ENCODE data around the gene TMTC1.
"Not testable (repeated sequence)": the region's sequence is repeated elsewhere in the genome, so short reads cannot be mapped to it uniquely, and the experiment has no call there.

The TMTC1 gene

DNA sequence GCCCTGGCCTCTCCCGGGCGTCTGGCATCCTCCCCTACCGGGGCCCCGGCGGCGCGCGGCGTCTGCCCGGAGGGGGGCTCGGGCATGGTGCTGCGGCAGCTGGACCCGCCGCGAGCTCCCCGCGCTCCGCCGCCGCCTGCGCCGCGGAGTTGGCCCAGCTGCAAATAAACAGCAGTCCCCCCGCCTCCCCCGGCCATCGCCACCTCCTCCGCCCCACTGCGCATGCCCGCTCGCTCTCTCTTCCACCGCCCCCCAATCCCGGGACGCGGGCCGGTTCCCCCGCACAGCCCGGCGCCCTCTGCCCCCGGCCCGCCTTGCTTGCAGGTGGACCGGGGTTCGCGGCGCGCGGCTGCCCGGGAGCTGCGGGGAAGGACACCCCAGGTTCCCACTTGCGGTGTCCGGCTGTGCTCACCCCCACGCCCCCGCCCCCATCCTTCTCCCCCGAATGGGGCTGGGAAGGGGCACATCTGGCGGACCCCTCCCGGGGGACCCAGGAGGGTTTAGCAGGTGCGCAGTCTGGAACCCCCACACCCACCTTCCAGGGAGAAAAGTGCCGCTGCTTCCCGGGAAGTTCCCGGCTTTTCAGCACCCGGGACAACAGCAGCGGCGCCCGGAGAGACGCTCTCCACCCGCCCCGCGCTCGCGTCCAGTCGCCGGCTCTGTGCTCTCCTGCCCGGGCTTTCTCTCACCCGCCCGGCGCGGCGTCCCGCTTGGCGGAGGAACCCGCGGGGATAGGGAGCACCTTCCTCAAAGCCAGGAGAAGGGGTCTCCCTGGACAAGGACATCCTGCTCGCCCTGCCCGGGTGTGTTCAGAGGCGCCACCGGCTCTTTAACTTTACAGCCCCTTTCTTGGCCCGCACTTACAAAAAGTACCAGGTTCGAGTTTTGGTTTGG lies at the start of gene TMTC1:
Gene TMTC1, minus strand, starts transcription at position 170 of the 894 bp plus-strand sequence. CDS start 191 bp downstream, outside the sequence.
- Histone ChIP-seq H3K4me1 (ENCODE audit: insufficient read depth, low read length) (peaks cover 15% of the 10 kb centered on the region), H3K36me3 (ENCODE audit: insufficient read depth, low read length) (no peaks in the 10 kb centered on the region), H3K27me3 (ENCODE audit: insufficient read depth, low read length) (no peaks in the 10 kb centered on the region), H3K9me3 (ENCODE audit: low read length) (peaks cover 3% of the 10 kb centered on the region), H2AFZ (ENCODE audit: low read depth, low read length) (peak within 1 kb of the TSS; percentile 99), H3K4me3 (ENCODE audit: low read length) (peak within 1 kb of the TSS; percentile 72)

DNA sequence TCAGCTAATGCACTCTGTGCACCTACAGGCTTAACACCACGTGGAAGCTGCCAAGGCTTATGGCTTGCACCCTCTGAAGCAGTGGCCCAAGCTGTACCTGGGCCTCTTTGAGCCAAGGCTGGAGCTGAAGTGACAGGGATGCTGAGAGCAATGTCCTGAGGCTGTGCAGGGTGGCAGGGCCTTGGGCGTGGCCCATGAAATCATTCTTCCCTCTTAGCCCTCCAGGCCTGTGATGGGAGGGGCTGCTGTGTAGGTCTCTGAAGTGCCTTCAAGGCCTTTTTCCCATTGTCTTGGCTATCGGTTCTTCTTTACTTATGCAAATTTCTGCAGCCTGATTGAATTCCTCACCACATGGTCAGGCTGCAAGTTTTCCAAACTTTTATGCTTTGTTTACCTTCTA lies 47.4 kb upstream of the TMTC1 start:
- Histone ChIP-seq H3K36me3 (ENCODE audit: insufficient read depth, low read length) (no peaks in the 10 kb centered on the region), H2AFZ (ENCODE audit: low read depth, low read length) (no peak overlapping the region), H3K4me3 (ENCODE audit: low read length) (no peak overlapping the region), H3K9me3 (ENCODE audit: low read length) (peaks cover 2% of the 10 kb centered on the region), H3K4me1 (ENCODE audit: insufficient read depth, low read length) (no peaks in the 10 kb centered on the region), H3K27me3 (ENCODE audit: insufficient read depth, low read length) (no peaks in the 10 kb centered on the region)

DNA sequence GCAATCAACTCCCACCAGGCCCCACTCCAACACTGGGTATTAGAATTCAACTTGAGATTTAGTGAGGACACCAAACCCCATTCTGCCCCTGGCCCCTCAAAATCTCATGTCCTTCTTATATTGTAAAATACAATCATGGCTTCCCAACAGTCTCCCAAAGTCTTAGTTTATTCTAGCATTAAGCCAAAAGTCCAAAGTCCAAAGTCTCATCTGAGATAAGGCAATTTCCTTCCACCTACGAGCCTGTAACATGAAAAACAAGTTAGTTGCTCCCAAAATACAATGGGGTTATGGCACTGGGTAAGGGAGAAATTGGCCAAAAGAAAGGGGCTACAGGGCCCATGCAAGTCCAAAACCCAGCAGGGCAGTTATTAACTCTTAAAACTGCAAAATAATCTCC lies 46.6 kb upstream of the TMTC1 start:
- Histone ChIP-seq H3K9me3 (ENCODE audit: low read length) (peaks cover 2% of the 10 kb centered on the region), H3K4me3 (ENCODE audit: low read length) (no peak overlapping the region), H3K4me1 (ENCODE audit: insufficient read depth, low read length) (no peaks in the 10 kb centered on the region), H3K36me3 (ENCODE audit: insufficient read depth, low read length) (no peaks in the 10 kb centered on the region), H2AFZ (ENCODE audit: low read depth, low read length) (no peak overlapping the region), H3K27me3 (ENCODE audit: insufficient read depth, low read length) (no peaks in the 10 kb centered on the region)

DNA sequence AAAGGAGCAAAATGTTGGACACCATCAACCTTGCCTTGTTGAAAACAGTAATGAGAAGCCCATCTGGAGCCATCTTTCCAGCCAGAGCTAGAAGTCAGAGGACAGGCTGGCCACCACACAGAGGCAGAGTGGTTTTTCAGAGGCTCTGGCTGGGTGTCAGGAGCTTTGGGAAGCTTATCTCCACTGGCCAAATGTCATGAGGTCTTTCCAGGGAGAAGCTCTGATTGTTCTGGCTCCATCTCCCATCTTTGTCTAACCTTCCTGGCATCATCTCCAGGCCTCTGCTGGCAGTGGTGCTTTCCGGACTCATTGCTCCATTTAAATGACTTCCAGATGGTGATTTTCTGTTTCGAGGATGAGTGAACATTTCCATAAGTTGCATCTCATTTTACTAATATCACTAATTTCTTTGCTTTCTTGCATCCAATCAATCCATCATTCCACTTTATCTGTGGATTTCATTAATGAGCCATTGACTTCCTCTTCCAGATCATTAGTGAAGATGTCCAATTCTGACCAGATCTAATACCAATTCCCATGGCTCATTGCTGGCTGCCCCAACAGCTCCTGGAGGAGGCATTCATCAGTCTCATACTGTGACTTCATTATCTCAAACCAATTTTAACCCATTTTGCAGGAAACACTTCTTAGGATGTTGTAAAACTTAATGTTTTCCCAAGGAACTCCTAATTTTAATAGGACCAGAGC lies 35.3 kb upstream of the TMTC1 start:
- Histone ChIP-seq H3K9me3 (ENCODE audit: low read length) (no peaks in the 10 kb centered on the region), H3K27me3 (ENCODE audit: insufficient read depth, low read length) (no peaks in the 10 kb centered on the region), H2AFZ (ENCODE audit: low read depth, low read length) (no peak overlapping the region), H3K36me3 (ENCODE audit: insufficient read depth, low read length) (no peaks in the 10 kb centered on the region), H3K4me3 (ENCODE audit: low read length) (no peak overlapping the region), H3K4me1 (ENCODE audit: insufficient read depth, low read length) (no peaks in the 10 kb centered on the region)

DNA sequence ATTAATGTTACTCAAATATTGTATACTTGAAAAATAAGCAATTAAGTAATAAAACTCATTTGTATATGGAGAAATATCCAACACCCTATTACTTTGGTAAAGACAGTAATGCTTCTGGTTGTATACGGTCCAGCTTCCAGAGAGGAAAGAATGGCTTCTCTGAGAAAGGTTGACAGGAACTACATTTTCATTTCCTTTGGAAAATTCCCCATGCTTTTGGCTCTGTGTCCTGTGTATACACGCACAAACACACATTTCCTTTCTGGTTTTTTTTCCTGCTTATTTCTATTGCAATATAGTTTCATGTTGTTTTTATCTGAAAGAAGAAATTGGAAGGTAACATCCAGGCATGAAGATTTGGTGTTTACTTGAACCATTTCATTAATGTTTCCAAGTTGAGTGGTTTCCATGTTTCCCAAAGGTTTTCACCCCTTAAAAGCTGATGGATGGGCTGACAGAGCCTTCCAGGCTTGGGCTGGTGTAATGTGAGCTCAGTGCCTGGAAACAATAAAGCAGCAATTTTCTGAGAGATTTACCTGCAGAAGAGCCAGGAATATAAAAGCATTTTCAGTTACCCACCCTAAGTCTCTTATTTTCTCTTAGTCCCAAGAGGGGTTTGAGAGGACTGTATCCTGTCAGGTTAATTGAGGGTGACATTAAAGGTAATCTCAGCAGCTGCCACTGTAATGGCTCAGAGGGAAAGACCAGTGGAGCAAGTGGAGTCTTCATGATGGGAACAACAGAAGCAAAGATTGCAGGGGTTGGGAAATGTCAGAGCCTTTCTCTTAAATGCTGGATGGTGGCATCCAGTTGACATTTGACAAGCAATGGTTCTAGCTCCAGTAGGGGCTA lies 33.4 kb upstream of the TMTC1 start:
- Histone ChIP-seq H3K9me3 (ENCODE audit: low read length) (no peaks in the 10 kb centered on the region), H3K4me3 (ENCODE audit: low read length) (no peak overlapping the region), H2AFZ (ENCODE audit: low read depth, low read length) (no peak overlapping the region), H3K36me3 (ENCODE audit: insufficient read depth, low read length) (no peaks in the 10 kb centered on the region), H3K27me3 (ENCODE audit: insufficient read depth, low read length) (no peaks in the 10 kb centered on the region), H3K4me1 (ENCODE audit: insufficient read depth, low read length) (no peaks in the 10 kb centered on the region)

DNA sequence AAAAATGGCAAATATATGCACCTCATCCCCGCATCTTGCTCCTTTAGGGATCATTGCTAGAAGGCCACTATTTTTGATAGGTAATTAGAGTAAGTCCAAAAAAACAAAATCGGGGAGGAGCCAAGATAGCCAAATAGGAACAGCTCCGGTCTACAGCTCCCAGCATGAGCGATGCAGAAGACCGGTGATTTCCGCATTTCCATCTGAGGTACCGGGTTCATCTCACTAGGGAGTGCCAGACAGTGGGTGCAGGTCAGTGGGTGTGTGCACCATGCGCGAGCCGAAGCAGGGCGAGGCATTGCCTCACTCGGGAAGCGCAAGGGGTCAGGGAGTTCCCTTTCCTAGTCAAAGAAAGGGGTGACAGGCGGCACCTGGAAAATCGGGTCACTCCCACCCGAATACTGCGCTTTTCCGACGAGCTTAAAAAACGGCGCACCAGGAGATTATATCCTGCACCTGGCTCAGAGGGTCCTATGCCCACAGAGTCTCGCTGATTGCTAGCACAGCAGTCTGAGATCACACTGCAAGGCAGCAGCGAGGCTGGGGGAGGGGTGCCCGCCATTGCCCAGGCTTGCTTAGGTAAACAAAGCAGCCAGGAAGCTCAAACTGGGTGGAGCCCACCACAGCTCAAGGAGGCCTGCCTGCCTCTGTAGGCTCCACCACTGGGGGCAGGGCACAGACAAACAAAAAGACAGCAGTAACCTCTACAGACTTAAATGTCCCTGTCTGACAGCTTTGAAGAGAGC lies 26.0 kb upstream of the TMTC1 start:
- not testable (repeated sequence) for H3K27me3 ChIP-seq (ENCODE audit: insufficient read depth, low read length); H3K36me3 ChIP-seq (ENCODE audit: insufficient read depth, low read length); H3K4me3 ChIP-seq (ENCODE audit: low read length); H3K9me3 ChIP-seq (ENCODE audit: low read length); H3K4me1 ChIP-seq (ENCODE audit: insufficient read depth, low read length); H2AFZ ChIP-seq (ENCODE audit: low read depth, low read length)

DNA sequence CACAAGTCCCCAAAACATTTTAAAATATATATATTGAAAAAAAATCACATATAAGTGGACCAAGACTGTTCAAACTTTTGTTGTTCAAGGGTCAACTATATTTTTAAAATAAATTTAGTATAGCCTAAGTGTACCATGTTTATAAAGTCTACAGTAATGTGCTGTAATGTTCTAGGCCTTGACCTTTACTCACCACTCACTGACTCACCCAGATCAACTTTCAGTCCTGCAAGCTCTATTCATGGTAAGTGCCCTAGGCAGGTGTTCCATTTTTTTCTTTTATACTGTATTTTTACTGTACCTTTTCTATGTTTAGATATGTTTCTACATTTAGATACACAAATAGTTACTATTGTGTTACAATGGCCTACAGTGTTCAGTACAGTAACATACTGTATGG lies 23.4 kb upstream of the TMTC1 start:
- Histone ChIP-seq H3K4me3 (ENCODE audit: low read length) (no peak overlapping the region), H3K27me3 (ENCODE audit: insufficient read depth, low read length) (no peaks in the 10 kb centered on the region), H2AFZ (ENCODE audit: low read depth, low read length) (no peak overlapping the region), H3K36me3 (ENCODE audit: insufficient read depth, low read length) (no peaks in the 10 kb centered on the region), H3K9me3 (ENCODE audit: low read length) (no peaks in the 10 kb centered on the region), H3K4me1 (ENCODE audit: insufficient read depth, low read length) (no peaks in the 10 kb centered on the region)

DNA sequence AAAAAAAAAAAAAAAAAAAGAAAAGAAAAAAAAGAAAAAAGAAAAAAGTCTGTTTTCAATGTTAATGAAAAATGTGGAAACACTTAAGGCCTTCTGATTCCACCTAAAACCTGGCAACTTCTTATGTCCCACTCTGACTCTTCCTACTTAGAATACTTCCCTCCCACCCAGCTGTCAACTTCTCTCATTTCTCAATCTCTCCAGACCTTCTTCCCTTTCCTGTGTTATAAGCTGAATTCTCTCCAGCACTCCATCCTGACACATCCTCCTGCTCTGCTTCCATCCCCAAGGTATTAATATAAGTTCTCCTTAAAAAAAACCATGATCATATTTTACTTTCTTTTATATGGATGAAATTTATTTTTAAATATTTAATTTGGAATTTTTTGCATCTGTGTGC lies 20.3 kb upstream of the TMTC1 start:
- no peak overlapping the region for H2AFZ ChIP-seq (ENCODE audit: low read depth, low read length)
- H3K27me3 ChIP-seq (ENCODE audit: insufficient read depth, low read length), result no peaks in the 10 kb centered on the region
- no peak overlapping the region for H3K4me3 ChIP-seq (ENCODE audit: low read length)
- no peaks in the 10 kb centered on the region for H3K36me3 ChIP-seq (ENCODE audit: insufficient read depth, low read length)
- H3K9me3 ChIP-seq (ENCODE audit: low read length), result no peaks in the 10 kb centered on the region
- H3K4me1 ChIP-seq (ENCODE audit: insufficient read depth, low read length), result peaks cover 2% of the 10 kb centered on the region

GRCh38 chr12:29799591-29799990 lies 15.8 kb upstream of the TMTC1 start:
- Histone ChIP-seq H2AFZ (ENCODE audit: low read depth, low read length) (no peak overlapping the region), H3K9me3 (ENCODE audit: low read length) (no peaks in the 10 kb centered on the region), H3K27me3 (ENCODE audit: insufficient read depth, low read length) (no peaks in the 10 kb centered on the region), H3K4me1 (ENCODE audit: insufficient read depth, low read length) (peaks cover 2% of the 10 kb centered on the region), H3K4me3 (ENCODE audit: low read length) (no peak overlapping the region), H3K36me3 (ENCODE audit: insufficient read depth, low read length) (no peaks in the 10 kb centered on the region)

DNA sequence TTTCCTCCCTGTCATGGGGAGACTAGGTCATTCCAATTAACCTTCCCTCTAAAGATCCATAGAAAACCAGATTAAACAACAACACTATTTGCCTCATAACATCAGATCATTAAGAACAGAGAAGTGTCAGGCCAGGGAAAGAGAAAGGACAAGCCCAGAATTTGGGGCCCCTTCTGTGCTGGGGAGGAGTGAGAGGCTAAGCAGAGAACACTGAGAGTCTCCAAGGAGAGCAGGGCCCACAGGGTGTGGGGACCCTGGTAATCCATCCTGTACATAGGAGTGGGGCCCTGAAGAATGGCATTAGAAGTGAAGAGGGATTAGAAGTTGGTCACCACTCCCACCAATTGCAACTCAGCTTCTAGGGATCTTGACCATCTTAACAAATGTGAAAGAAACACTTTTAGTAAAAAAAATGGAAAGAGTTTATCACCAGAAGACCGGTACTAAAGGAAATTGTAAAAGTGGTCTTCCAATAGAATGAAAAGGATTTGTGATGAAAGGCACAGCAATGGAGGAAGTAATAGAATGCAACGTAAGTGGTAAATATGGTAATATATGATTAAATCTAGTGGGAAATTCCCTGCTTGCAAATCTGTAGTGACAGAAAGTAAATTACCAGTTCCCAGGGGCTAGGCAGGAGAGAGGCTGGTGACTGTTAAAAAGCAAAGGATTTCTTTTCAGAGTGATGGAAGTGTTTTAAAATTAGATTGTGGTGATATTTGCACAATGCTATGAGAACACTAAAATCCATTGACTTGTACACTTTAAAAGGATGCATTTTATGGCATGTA lies 14.0 kb upstream of the TMTC1 start:
- peaks cover 2% of the 10 kb centered on the region for H3K4me1 ChIP-seq (ENCODE audit: insufficient read depth, low read length)

GRCh38 chr12:29796823-29797263 lies 13.1 kb upstream of the TMTC1 start:
- Histone ChIP-seq H3K4me1 (ENCODE audit: insufficient read depth, low read length) (peaks cover 2% of the 10 kb centered on the region), H3K36me3 (ENCODE audit: insufficient read depth, low read length) (no peaks in the 10 kb centered on the region), H3K4me3 (ENCODE audit: low read length) (no peak overlapping the region), H3K27me3 (ENCODE audit: insufficient read depth, low read length) (no peaks in the 10 kb centered on the region), H3K9me3 (ENCODE audit: low read length) (no peaks in the 10 kb centered on the region), H2AFZ (ENCODE audit: low read depth, low read length) (no peak overlapping the region)

More for the DNA sequence above, 14.0 kb upstream of the TMTC1 start:
- Histone ChIP-seq H2AFZ (ENCODE audit: low read depth, low read length) (no peak overlapping the region), H3K27me3 (ENCODE audit: insufficient read depth, low read length) (no peaks in the 10 kb centered on the region), H3K36me3 (ENCODE audit: insufficient read depth, low read length) (no peaks in the 10 kb centered on the region), H3K9me3 (ENCODE audit: low read length) (no peaks in the 10 kb centered on the region), H3K4me3 (ENCODE audit: low read length) (no peak overlapping the region)

DNA sequence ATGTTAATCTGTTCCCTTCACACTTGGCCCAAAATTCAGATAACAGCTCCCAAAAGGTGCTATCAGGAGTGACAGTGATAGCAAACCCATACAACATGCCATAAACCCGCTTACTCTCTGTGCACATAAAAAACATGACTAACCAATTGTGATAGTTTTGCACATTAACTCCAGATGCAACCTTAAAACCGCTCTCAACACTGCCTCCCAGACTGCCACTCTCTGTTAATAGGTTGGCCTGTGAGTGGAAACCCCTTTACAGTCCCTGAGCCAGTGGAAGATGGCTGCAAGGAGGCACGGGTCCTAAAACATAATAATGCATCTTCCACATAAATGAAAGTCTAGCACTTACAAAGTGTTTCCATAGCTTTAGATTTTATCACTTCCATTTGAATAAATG lies 12.0 kb upstream of the TMTC1 start:
- Histone ChIP-seq H3K9me3 (ENCODE audit: low read length) (no peaks in the 10 kb centered on the region), H3K4me1 (ENCODE audit: insufficient read depth, low read length) (no peaks in the 10 kb centered on the region), H2AFZ (ENCODE audit: low read depth, low read length) (no peak overlapping the region), H3K36me3 (ENCODE audit: insufficient read depth, low read length) (no peaks in the 10 kb centered on the region), H3K4me3 (ENCODE audit: low read length) (no peak overlapping the region), H3K27me3 (ENCODE audit: insufficient read depth, low read length) (no peaks in the 10 kb centered on the region)

All from neuron (in vitro differentiated cells).